ENCODE results near the gene MED15. TPM values are rescaled to one million over a fixed set of nuclear protein-coding genes. Genes with fewer than 3 reads are reported as not detected.
A peak's percentile ranks its signal among the peaks of the same experiment; 100 is the strongest.

MED15 gene
- polyA plus RNA-seq, 4 donors = 49.4 to 106 (median 76.6) TPM

DNA sequence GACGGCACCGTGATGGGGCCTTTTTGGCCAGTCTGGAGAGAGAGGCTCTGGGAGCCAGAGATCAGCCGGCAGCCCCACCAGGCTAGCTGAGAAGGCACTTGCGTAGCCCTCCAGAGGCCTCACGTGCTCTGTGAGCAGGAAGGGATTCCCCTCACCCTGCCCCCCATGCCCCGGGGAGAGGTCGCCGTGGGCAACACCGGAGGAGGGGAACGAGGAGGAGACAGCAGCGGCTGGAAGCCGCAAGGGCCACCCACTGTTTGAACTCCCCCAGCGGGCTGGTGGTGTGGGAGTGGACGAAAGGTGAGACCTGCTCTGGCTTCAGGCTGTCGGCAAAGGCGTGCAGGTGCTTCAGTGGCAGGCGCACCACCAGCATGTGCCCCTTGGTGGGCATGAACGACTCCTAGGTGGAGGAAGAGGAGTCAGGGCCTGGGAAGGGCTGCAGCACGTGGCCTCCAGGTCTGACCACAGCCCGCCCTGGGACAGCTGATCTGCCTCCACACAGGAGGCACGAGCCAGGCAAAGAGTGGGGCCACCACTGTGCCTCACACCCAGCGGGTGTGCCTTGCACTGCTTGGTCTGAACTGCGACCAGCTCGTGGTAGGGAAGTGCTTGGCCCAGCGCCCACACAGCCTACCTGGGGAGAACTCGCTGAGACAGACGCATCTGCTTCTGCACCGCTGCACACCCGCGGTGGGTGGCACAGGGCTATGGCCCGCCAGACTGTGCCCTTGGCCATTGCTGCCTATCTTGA lies 99.9 kb downstream of the MED15 start:
- Histone ChIP-seq H3K27me3 (ENCODE audit: control insufficient read depth in 3 of 3, insufficient read depth in 3 of 3, low read length in 3 of 3) (no peaks in the 10 kb centered on the region), H3K36me3 (ENCODE audit: control insufficient read depth in 3 of 3, insufficient read depth in 2 of 3, low read depth in 1 of 3, low read length in 3 of 3) (no peaks in the 10 kb centered on the region), H3K9me3 (ENCODE audit: control insufficient read depth in 2 of 2, insufficient read depth in 1 of 2, low read depth in 1 of 2, low read length in 1 of 2) (no peaks in the 10 kb centered on the region), H3K27ac (ENCODE audit: low read depth in 1 of 3, low read length in 2 of 3) (no peak overlapping the region), H3K4me1 (ENCODE audit: control insufficient read depth in 3 of 3, insufficient read depth in 2 of 3, low read depth in 1 of 3, low read length in 2 of 3) (peaks cover 0 to 16% (median 0%) of the 10 kb centered on the region in 3 donors), H3K4me3 (ENCODE audit: low read depth in 1 of 3, low read length in 3 of 3) (no peak overlapping the region)
- WGBS, 3 donors = 20 to 56% (median 35%) methylated on average over 30 to 31 of the region's 31 CpGs
- no peak for FAIRE-seq
- peak in 1 of 2 donors; percentile 46 for DNase-seq

DNA sequence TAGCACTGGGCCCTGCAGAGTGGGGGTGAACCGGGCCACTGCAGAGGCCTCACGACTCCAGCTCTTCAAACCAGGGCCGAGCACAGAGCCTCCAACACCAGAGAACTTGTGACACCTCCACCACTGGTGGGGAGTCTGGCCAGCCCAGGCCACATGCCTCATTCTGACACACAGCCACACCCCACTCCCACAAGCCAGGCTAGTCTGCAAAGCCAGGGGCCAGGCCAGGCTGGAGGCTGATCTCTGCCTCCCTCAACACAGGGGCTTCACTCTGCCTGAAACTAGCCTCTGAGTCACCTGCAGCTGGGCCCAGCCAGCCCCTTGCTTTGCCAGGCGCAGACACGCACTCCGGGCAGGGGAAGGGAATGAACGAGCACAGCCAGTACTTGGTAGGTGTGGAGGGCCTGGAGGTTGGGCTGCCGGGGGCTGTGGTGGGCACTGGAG lies 102.9 kb downstream of the MED15 start:
- Histone ChIP-seq H3K36me3 (ENCODE audit: control insufficient read depth in 3 of 3, insufficient read depth in 2 of 3, low read depth in 1 of 3, low read length in 3 of 3) (no peaks in the 10 kb centered on the region), H3K27ac (ENCODE audit: low read depth in 1 of 3, low read length in 2 of 3) (no peak overlapping the region), H3K27me3 (ENCODE audit: control insufficient read depth in 3 of 3, insufficient read depth in 3 of 3, low read length in 3 of 3) (no peaks in the 10 kb centered on the region), H3K9me3 (ENCODE audit: control insufficient read depth in 2 of 2, insufficient read depth in 1 of 2, low read depth in 1 of 2, low read length in 1 of 2) (no peaks in the 10 kb centered on the region), H3K4me3 (ENCODE audit: low read depth in 1 of 3, low read length in 3 of 3) (no peak overlapping the region), H3K4me1 (ENCODE audit: control insufficient read depth in 3 of 3, insufficient read depth in 2 of 3, low read depth in 1 of 3, low read length in 2 of 3) (peaks cover 0 to 16% (median 0%) of the 10 kb centered on the region in 3 donors)
- DNase-seq (no peak), FAIRE-seq (no peak)
- 89 to 93% (median 91%) methylated on average over 8 of the region's 8 CpGs for WGBS, 3 donors

DNA sequence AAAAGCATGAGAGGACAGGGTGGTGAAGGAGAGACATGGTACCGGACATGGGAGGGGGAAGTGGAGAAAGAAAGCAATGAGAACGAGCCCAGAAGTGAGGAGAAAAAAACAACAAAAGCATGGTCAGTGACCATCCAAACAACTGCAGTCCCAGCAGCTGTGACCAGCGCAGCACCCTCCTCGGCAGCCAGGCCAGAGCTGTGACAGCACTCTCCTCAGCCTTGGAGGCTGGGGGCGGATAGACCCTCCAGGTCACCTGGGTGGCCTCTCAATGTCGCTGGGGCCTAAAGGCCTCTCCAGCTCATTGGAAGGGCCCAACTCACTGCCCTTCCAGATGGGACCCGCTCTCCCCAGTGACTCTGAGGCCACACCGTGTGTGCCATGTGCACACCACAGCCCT lies 103.3 kb downstream of the MED15 start:
- Histone ChIP-seq H3K9me3 (ENCODE audit: control insufficient read depth in 2 of 2, insufficient read depth in 1 of 2, low read depth in 1 of 2, low read length in 1 of 2) (no peaks in the 10 kb centered on the region), H3K27me3 (ENCODE audit: control insufficient read depth in 3 of 3, insufficient read depth in 3 of 3, low read length in 3 of 3) (no peaks in the 10 kb centered on the region), H3K4me1 (ENCODE audit: control insufficient read depth in 3 of 3, insufficient read depth in 2 of 3, low read depth in 1 of 3, low read length in 2 of 3) (peaks cover 0 to 16% (median 0%) of the 10 kb centered on the region in 3 donors), H3K4me3 (ENCODE audit: low read depth in 1 of 3, low read length in 3 of 3) (no peak overlapping the region), H3K36me3 (ENCODE audit: control insufficient read depth in 3 of 3, insufficient read depth in 2 of 3, low read depth in 1 of 3, low read length in 3 of 3) (no peaks in the 10 kb centered on the region), H3K27ac (ENCODE audit: low read depth in 1 of 3, low read length in 2 of 3) (no peak overlapping the region)
- FAIRE-seq (no peak), DNase-seq (no peak)
- 85 to 87% (median 86%) methylated on average over 8 of the region's 8 CpGs for WGBS, 3 donors

DNA sequence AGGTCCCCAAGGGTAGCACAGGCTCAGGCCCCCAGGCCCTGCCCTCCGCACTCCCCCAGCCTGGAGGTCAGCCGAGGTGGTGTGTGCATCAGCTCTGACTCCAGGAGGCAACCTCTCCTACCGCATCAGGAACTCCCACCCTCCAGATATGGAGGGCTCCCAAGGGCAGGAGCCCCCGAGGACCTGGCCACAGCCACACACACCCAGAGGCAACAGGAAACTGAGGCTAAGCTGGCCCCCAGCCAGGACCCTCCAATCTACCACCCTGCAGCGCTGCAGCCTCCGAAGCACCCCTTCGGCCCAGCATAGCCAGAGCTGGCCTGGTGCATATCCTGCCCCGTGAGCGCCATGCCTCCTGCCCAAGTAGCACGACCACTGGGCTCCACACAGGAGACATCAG lies 104.0 kb downstream of the MED15 start:
- Histone ChIP-seq H3K27me3 (ENCODE audit: control insufficient read depth in 3 of 3, insufficient read depth in 3 of 3, low read length in 3 of 3) (no peaks in the 10 kb centered on the region), H3K27ac (ENCODE audit: low read depth in 1 of 3, low read length in 2 of 3) (no peak overlapping the region), H3K36me3 (ENCODE audit: control insufficient read depth in 3 of 3, insufficient read depth in 2 of 3, low read depth in 1 of 3, low read length in 3 of 3) (no peaks in the 10 kb centered on the region), H3K4me3 (ENCODE audit: low read depth in 1 of 3, low read length in 3 of 3) (no peak overlapping the region), H3K4me1 (ENCODE audit: control insufficient read depth in 3 of 3, insufficient read depth in 2 of 3, low read depth in 1 of 3, low read length in 2 of 3) (peaks cover 0 to 10% (median 0%) of the 10 kb centered on the region in 3 donors), H3K9me3 (ENCODE audit: control insufficient read depth in 2 of 2, insufficient read depth in 1 of 2, low read depth in 1 of 2, low read length in 1 of 2) (no peaks in the 10 kb centered on the region)
- no peak for FAIRE-seq
- WGBS, 3 donors = 82 to 83% (median 82%) methylated on average over 8 to 10 of the region's 10 CpGs
- no peak for DNase-seq

DNA sequence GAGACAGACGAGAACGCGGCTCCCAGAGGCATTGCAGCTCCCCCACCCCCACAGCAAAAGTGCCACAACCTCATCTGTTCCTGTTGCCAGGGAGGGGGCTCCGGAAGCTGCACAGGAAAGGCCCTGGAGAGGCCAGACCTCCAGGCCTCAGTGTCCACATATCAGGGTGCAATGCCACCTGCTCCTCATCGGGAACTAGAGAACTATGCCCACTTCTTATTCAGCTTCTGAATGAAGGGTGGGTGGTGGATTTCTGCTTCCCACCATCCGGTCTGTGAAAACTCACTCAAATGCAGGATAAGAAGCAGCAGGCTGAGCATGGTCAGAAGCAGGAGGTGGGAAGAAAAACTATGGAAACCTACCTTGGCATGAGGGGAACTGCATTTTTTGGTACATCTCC lies 105.9 kb downstream of the MED15 start:
- Histone ChIP-seq H3K27ac (ENCODE audit: low read depth in 1 of 3, low read length in 2 of 3) (no peak overlapping the region), H3K36me3 (ENCODE audit: control insufficient read depth in 3 of 3, insufficient read depth in 2 of 3, low read depth in 1 of 3, low read length in 3 of 3) (no peaks in the 10 kb centered on the region), H3K4me3 (ENCODE audit: low read depth in 1 of 3, low read length in 3 of 3) (no peak overlapping the region), H3K4me1 (ENCODE audit: control insufficient read depth in 3 of 3, insufficient read depth in 2 of 3, low read depth in 1 of 3, low read length in 2 of 3) (no peaks in the 10 kb centered on the region), H3K9me3 (ENCODE audit: control insufficient read depth in 2 of 2, insufficient read depth in 1 of 2, low read depth in 1 of 2, low read length in 1 of 2) (no peaks in the 10 kb centered on the region), H3K27me3 (ENCODE audit: control insufficient read depth in 3 of 3, insufficient read depth in 3 of 3, low read length in 3 of 3) (no peaks in the 10 kb centered on the region)
- FAIRE-seq (no peak), DNase-seq (no peak)
- 84 to 90% (median 89%) methylated on average over 6 of the region's 6 CpGs for WGBS, 3 donors

DNA sequence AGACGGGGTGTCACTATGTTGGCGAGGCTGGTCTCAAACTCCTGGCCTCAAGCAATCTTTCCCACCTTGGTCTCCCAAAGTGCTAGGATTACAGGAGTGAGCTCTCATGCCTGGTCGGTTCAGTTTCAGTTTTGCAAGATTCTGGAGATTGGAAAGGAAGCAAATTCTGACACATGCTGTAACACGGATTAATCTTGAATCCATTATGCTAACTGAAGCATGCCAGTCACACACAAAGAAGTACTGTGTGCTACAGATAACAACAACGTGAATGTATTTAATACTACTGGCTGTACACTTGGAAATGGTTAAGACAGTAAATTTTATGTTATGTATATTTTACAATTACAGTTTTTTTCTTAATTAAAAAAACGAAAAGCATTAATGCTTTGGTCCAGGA lies 107.6 kb downstream of the MED15 start:
- 13 to 52% (median 21%) methylated on average over 6 of the region's 6 CpGs for WGBS, 3 donors
- Histone ChIP-seq H3K9me3 (ENCODE audit: control insufficient read depth in 2 of 2, insufficient read depth in 1 of 2, low read depth in 1 of 2, low read length in 1 of 2) (no peaks in the 10 kb centered on the region), H3K27ac (ENCODE audit: low read depth in 1 of 3, low read length in 2 of 3) (no peak overlapping the region), H3K27me3 (ENCODE audit: control insufficient read depth in 3 of 3, insufficient read depth in 3 of 3, low read length in 3 of 3) (no peaks in the 10 kb centered on the region), H3K4me1 (ENCODE audit: control insufficient read depth in 3 of 3, insufficient read depth in 2 of 3, low read depth in 1 of 3, low read length in 2 of 3) (no peaks in the 10 kb centered on the region), H3K36me3 (ENCODE audit: control insufficient read depth in 3 of 3, insufficient read depth in 2 of 3, low read depth in 1 of 3, low read length in 3 of 3) (no peaks in the 10 kb centered on the region), H3K4me3 (ENCODE audit: low read depth in 1 of 3, low read length in 3 of 3) (no peak overlapping the region)
- no peak for DNase-seq
- no peak for FAIRE-seq

DNA sequence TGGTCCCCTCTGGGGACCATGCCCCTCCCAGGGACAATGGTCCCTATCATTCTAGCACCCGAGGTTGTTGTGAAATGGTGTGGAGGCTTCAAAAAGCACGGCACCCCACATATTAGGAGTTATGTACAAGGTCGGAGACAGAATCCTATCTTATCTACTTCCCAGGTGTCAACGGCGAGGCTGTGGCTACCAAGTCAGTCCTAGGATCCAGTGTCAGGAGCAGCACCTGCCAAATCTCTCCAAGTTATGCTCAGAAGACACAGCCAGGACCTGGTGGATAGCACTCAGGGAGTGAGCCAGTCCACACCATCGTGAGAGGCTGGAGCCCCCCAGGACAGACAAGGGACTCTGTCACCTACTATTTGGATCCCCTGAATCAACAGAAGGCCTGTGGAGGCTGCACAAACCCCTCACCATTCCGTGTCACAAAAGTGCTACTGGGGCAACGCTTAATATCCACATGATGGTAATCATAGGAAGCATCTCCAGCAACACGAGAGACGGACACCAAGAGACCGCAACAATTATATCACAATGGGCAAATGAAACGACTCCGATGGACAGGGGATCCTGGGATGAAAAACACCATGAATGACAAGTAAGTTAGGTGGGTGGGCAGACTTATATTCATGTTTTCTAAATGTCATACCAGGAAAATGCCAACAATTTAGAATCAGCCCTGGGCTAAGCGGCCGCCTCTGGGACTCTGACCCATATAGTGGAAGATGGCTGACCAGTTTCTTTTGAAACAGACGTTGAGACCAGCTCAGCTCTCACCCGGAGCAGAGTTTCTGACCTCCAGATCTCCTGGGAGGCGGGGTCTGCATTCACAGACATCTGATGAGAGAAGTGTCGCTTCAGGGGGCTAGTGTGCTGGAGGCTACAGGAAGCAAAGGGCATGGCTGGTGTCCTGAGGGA lies 108.4 kb downstream of the MED15 start:
- no peaks in the 10 kb centered on the region for H3K27me3 ChIP-seq (ENCODE audit: control insufficient read depth in 3 of 3, insufficient read depth in 3 of 3, low read length in 3 of 3)
- FAIRE-seq (no peak), DNase-seq (no peak)
- 68 to 77% (median 75%) methylated on average over 19 of the region's 19 CpGs for WGBS, 3 donors
- H3K27ac ChIP-seq (ENCODE audit: low read depth in 1 of 3, low read length in 2 of 3) = no peak overlapping the region
- H3K36me3 ChIP-seq (ENCODE audit: control insufficient read depth in 3 of 3, insufficient read depth in 2 of 3, low read depth in 1 of 3, low read length in 3 of 3) = no peaks in the 10 kb centered on the region
- H3K4me1 ChIP-seq (ENCODE audit: control insufficient read depth in 3 of 3, insufficient read depth in 2 of 3, low read depth in 1 of 3, low read length in 2 of 3) = no peaks in the 10 kb centered on the region
- H3K9me3 ChIP-seq (ENCODE audit: control insufficient read depth in 2 of 2, insufficient read depth in 1 of 2, low read depth in 1 of 2, low read length in 1 of 2) = no peaks in the 10 kb centered on the region
- no peak overlapping the region for H3K4me3 ChIP-seq (ENCODE audit: low read depth in 1 of 3, low read length in 3 of 3)

DNA sequence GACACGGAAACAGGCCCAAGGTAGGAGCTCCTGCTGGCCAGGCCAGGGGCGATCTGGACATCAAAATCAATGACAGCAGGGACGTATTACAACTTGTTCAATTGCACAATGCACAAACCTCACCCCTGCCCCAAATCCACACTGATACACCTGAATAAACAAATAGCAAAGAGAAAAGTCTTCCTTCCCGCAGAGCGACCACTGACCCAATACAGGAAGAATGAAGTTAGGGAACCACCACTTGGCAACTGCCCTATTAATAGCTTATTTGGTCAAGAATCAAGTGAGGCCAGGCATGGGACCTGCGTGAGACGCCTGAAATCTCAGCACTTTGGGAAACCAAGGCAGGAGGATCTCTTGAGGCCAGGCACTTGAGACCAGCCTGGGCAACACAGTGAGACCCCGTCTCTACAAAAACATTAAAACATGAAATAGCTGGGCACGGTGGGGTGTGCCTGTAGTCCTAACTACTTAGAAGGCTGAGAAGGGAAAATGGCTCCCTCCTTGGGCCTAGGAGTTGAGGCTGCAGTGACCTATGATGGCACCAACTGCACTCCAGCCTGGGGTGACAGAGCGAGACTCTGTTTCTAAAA lies 109.1 kb downstream of the MED15 start:
- FAIRE-seq = no peak
- 82 to 92% (median 85%) methylated on average over 10 of the region's 10 CpGs for WGBS, 3 donors

More for the DNA sequence above, 109.1 kb downstream of the MED15 start:
- Histone ChIP-seq H3K36me3 (ENCODE audit: control insufficient read depth in 3 of 3, insufficient read depth in 2 of 3, low read depth in 1 of 3, low read length in 3 of 3) (no peaks in the 10 kb centered on the region), H3K4me3 (ENCODE audit: low read depth in 1 of 3, low read length in 3 of 3) (no peak overlapping the region), H3K27me3 (ENCODE audit: control insufficient read depth in 3 of 3, insufficient read depth in 3 of 3, low read length in 3 of 3) (no peaks in the 10 kb centered on the region), H3K27ac (ENCODE audit: low read depth in 1 of 3, low read length in 2 of 3) (no peak overlapping the region), H3K4me1 (ENCODE audit: control insufficient read depth in 3 of 3, insufficient read depth in 2 of 3, low read depth in 1 of 3, low read length in 2 of 3) (no peaks in the 10 kb centered on the region), H3K9me3 (ENCODE audit: control insufficient read depth in 2 of 2, insufficient read depth in 1 of 2, low read depth in 1 of 2, low read length in 1 of 2) (no peaks in the 10 kb centered on the region)
- no peak for DNase-seq
